HG03558 (cell line): ENCODE measurements around the gene KAT8.
"Not testable (repeated sequence)": the region's sequence is repeated elsewhere in the genome, so short reads cannot be mapped to it uniquely, and the experiment has no call there.

Experiments
- ATAC-seq: cut with Tn5 transposase; IDR thresholded peaks from one replicate; pipeline ENCODE4 v1.9.1; 2021; ENCODE audit warnings: moderate number of reproducible peaks; ENCODE audit not compliant: unreplicated experiment; ENCODE audit errors: extremely low read depth

The KAT8 gene

GRCh38 chr16:31083081-31083480, 34.4 kb upstream of the KAT8 start:
- no peak for ATAC-seq

GRCh38 chr16:31083556-31083955, 33.9 kb upstream of the KAT8 start:
- ATAC-seq, result no peak

GRCh38 chr16:31083981-31084380, 33.5 kb upstream of the KAT8 start:
- ATAC-seq, result no peak

GRCh38 chr16:31084584-31085302, 32.7 kb upstream of the KAT8 start:
- ATAC-seq, result no peak

GRCh38 chr16:31085411-31085810, 32.1 kb upstream of the KAT8 start:
- no peak for ATAC-seq

- ATAC-seq, result no peak
Measured at GRCh38 chr16:31085873-31086628, 31.4 kb upstream of the KAT8 start.

GRCh38 chr16:31086629-31086906, 30.9 kb upstream of the KAT8 start:
- no peak for ATAC-seq

- no peak for ATAC-seq
Measured at GRCh38 chr16:31087481-31087880, 30.0 kb upstream of the KAT8 start.

- ATAC-seq, result no peak
Measured at GRCh38 chr16:31087971-31088370, 29.5 kb upstream of the KAT8 start.

GRCh38 chr16:31088459-31089183, 28.8 kb upstream of the KAT8 start, which contains the start of gene PRSS53:
Gene PRSS53 (minus strand): TSS chr16:31088943. CDS start chr16:31088809, 134 bp downstream.
- ATAC-seq, result no peak

- ATAC-seq, result no peak
Measured at GRCh38 chr16:31089199-31089598, 28.3 kb upstream of the KAT8 start.

- no peak for ATAC-seq
Measured at GRCh38 chr16:31090540-31090939, 26.9 kb upstream of the KAT8 start.

GRCh38 chr16:31092330-31092729, 25.1 kb upstream of the KAT8 start:
- ATAC-seq, result no peak

GRCh38 chr16:31093132-31093703, 24.2 kb upstream of the KAT8 start:
- ATAC-seq, result no peak

GRCh38 chr16:31094088-31094423, 23.4 kb upstream of the KAT8 start:
- ATAC-seq, result no peak

GRCh38 chr16:31094424-31095120, 22.9 kb upstream of the KAT8 start, which contains the start of gene VKORC1:
Gene VKORC1 (minus strand): TSS chr16:31094797. CDS start chr16:31094729, 68 bp downstream.
- peak; percentile 80 for ATAC-seq

GRCh38 chr16:31099860-31100638, 17.4 kb upstream of the KAT8 start:
- ATAC-seq, result no peak

- ATAC-seq, result not testable (repeated sequence)
Measured at GRCh38 chr16:31100876-31101641, 16.4 kb upstream of the KAT8 start.

GRCh38 chr16:31105677-31106213, 11.7 kb upstream of the KAT8 start:
- ATAC-seq, result no peak
